Body of pancreas (tissue), 4 donors: ENCODE data around the gene PPIL1. TPM values are rescaled to one million over a fixed set of nuclear protein-coding genes. Genes with fewer than 3 reads are reported as not detected.

Experiments
- ATAC-seq: fragments of 150-250 bp; one replicate; pipeline ENCODE4 v1.9.1; 2016
- DNase-seq, 4 donors: peaks; one replicate each; pipeline ENCODE4 v3.0.0-alpha.2; 2019
- H3K27ac ChIP-seq, 4 donors: fragments of 200-600 bp; sonication (generic); 1 replicate in 3 of 4; 2 replicates in 1 of 4; pipeline versions ENCODE4 v1.5.1 to v1.6.1; 2016 to 2019; ENCODE audit warnings: mild to moderate bottlenecking in 1 of 4, mixed read lengths in 1 of 4, moderate library complexity in 1 of 4
- H3K27me3 ChIP-seq, 2 donors: fragments of 200-600 bp; sonication (generic); one replicate each; pipeline ENCODE4 v1.6.0; 2016; ENCODE audit warnings: mild to moderate bottlenecking in 1 of 2
- H3K36me3 ChIP-seq, 2 donors: fragments of 200-600 bp; sonication (generic); replicated peaks in 1 of 2; 2 replicates each; pipeline ENCODE4 v1.5.1; 2016; ENCODE audit warnings: low read depth in 2 of 2; ENCODE audit not compliant: insufficient read depth in 1 of 2
- H3K4me1 ChIP-seq: fragments of 200-600 bp; sonication (generic); one replicate; pipeline ENCODE4 v1.6.0; 2016
- H3K4me3 ChIP-seq, 2 donors: fragments of 200-600 bp; sonication (generic); 1 replicate in 1 of 2; 2 replicates in 1 of 2; pipeline ENCODE4 v1.5.1; 2016 to 2019
- H3K9me3 ChIP-seq, 3 donors: fragments of 200-600 bp; sonication (generic); 1 replicate in 2 of 3; 2 replicates in 1 of 3; pipeline ENCODE4 v1.5.1; 2016
- CTCF ChIP-seq, 7 experiments: fragments of 450-650 bp in 4 of 7; fragments of 200-600 bp in 3 of 7; sonication (generic) in 3 of 7; IDR thresholded peaks; one replicate each; pipeline ENCODE4 v1.5.1; 2016 to 2019; ENCODE audit warnings: antibody characterized with exemption in 7 of 7
- POLR2A ChIP-seq, 3 donors: fragments of 450-650 bp; IDR thresholded peaks; one replicate each; pipeline ENCODE4 v1.6.1; 2016; ENCODE audit warnings: antibody characterized with exemption in 3 of 3, mild to moderate bottlenecking in 2 of 3
- WGBS, 2 donors: methylation state at CpG; one replicate each; pipeline ENCODE4 v1.1.5; 2017; 5-methylcytosine and 5-hydroxymethylcytosine counted together
- intact Hi-C: fragments of 100-400 bp; cut with DNase I; formaldehyde crosslinking; loops from one replicate; pipeline ENCODE4 v1.15.1; 2023
- total RNA-seq, 2 donors: library from RNA; depleted of rRNA; stranded (reverse); fragments of >200 nt; gene quantifications; one replicate each; pipeline ENCODE4 v1.1.0, GENCODE V29; 2016

Gene PPIL1
- total RNA-seq, 2 donors from 2014 or later: 5.9 to 6.5 TPM

- ATAC-seq (peak; percentile 49), DNase-seq (peak; percentile 59 to 71 (median 64))
- intact Hi-C loops: loop anchor here (5.0 kb wide), 1 partner anchor 84 kb away; no protein-coding TSS in a partner anchor
- Histone ChIP-seq H3K4me3 (no peak overlapping the region), H3K36me3 (peaks cover 0 to 5% of the 10 kb centered on the region in 2 donors), H3K27ac (no peak overlapping the region), H3K27me3 (no peaks in the 10 kb centered on the region), H3K9me3 (no peaks in the 10 kb centered on the region), H3K4me1 (peaks cover 17% of the 10 kb centered on the region)
- WGBS, 2 donors: 33 to 42% methylated on average over 3 of the region's 3 CpGs
- TF ChIP-seq CTCF (IDR thresholded peaks at IDR 0.05): peak; percentile 31 to 88 (median 77)
- TF ChIP-seq POLR2A (IDR thresholded peaks at IDR 0.05): no peak
Measured at GRCh38 chr6:36851149-36851614, 23.4 kb downstream of the PPIL1 start.

DNA sequence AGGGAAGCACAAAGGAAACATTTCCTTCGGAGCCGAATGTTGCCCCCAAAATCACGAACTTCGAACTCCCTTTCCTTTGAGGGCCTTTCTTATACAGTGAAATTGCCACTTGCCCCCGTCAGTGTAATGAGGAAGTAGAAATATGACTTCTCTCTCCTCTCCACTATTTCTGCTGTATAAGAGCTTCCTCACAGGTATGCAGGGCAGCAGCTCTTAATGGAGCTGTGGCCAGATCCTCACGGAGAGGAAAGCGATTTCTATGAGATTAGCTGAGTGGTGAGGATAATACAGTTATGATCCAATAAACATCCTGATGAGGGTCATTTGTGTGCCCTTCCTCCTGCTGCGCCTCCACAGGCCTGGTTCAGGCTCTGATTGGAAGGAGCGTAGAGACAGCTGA, 24.6 kb downstream of the PPIL1 start:
- no peak for ATAC-seq
- Histone ChIP-seq H3K27ac (no peak overlapping the region), H3K4me3 (no peak overlapping the region), H3K36me3 (peaks cover 0 to 1% of the 10 kb centered on the region in 2 donors), H3K4me1 (peaks cover 16% of the 10 kb centered on the region), H3K9me3 (no peaks in the 10 kb centered on the region), H3K27me3 (no peaks in the 10 kb centered on the region)
- no peak for TF ChIP-seq POLR2A (IDR thresholded peaks at IDR 0.05)
- no peak for TF ChIP-seq CTCF (IDR thresholded peaks at IDR 0.05)
- intact Hi-C loops: loop anchor here (5.0 kb wide), 1 partner anchor 83 kb away; no protein-coding TSS in a partner anchor
- DNase-seq: no peak
- 79 to 91% methylated on average over 9 of the region's 9 CpGs for WGBS, 2 donors

- H3K27ac ChIP-seq: peak overlapping the region in 3 of 4 donors; percentile 1 to 52 (median 43)
- no peaks in the 10 kb centered on the region for H3K36me3 ChIP-seq
- WGBS, 2 donors: 9 to 14% methylated on average over 25 to 26 of the region's 26 CpGs
- H3K4me1 ChIP-seq: peaks cover 16% of the 10 kb centered on the region
- TF ChIP-seq CTCF (IDR thresholded peaks at IDR 0.05) (no peak), POLR2A (IDR thresholded peaks at IDR 0.05) (no peak)
- no peaks in the 10 kb centered on the region for H3K27me3 ChIP-seq
- ATAC-seq: peak; percentile 82
- DNase-seq: peak; percentile 71 to 86 (median 82)
- H3K4me3 ChIP-seq: no peak overlapping the region
- H3K9me3 ChIP-seq: no peaks in the 10 kb centered on the region
- intact Hi-C loops: no loop called here
Measured at GRCh38 chr6:36848658-36849441, 25.8 kb downstream of the PPIL1 start.

GRCh38 chr6:36847991-36848390, 26.6 kb downstream of the PPIL1 start:
- Histone ChIP-seq H3K9me3 (no peaks in the 10 kb centered on the region), H3K4me3 (no peak overlapping the region), H3K27ac (no peak overlapping the region), H3K4me1 (peaks cover 16% of the 10 kb centered on the region), H3K36me3 (no peaks in the 10 kb centered on the region), H3K27me3 (no peaks in the 10 kb centered on the region)
- TF ChIP-seq CTCF (IDR thresholded peaks at IDR 0.05) (no peak), POLR2A (IDR thresholded peaks at IDR 0.05) (no peak)
- intact Hi-C loops: no loop called here
- ATAC-seq (no peak), DNase-seq (no peak)
- WGBS, 2 donors: 94 to 95% methylated on average over 6 of the region's 6 CpGs
